A549 treated with CpdA at 1 μM for 4 hours (cell line): ENCODE measurements around the gene PGC. TPM values are rescaled to one million over a fixed set of nuclear protein-coding genes. Genes with fewer than 3 reads are reported as not detected.

Experiments used
- total RNA-seq: library from RNA; stranded (reverse); fragments of 200-300 nt; extraction: Qiagen RNA extraction; gene quantifications from 5 replicates; pipeline ENCODE4 v1.2.3, GENCODE V29; 2022; ENCODE audit warnings: low read depth

PGC gene
- total RNA-seq: not detected in 5 replicates

DNA sequence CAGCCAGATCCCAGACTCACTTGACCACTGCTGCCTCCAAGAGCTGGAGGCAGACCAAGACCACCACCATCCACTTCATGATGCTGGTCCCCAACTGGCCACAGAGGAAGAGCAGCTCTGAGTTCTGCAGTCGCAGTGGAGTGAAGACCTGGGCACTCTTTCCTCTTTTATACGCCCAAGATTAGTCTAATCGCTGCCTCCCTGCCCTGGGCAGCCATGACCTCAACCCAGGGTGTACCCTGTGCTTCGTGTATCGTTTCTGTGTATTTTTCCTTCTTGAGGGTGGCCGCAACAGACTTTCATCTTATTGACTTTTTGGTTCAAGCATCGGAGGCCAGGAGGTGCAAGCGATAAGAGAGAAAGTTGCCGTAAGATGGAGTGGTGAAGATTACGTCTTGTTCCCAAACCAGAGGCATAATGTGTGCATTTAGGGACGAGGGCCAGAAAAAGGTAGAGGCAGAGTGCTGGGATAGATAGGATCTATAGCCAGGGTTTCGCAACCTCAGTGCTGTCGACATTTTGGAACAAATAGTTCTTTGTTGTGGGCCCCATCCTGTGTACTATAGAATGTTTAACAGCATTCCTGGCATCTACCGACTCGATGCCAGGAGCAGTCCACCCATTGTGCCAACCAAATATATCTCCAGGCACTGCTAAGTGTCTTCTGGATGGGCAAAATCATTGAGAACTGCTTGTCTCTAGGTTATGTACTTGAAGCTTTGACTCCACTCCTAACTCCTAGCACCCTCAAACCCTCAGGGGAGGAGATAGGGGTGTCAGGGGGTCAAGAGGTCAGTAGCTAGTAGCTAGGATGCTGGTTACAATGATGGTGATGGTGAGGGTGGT, at the start of gene PGC:
Gene PGC (minus strand): TSS at position 142 of the 846 bp plus-strand sequence. CDS start 63 bp downstream, at position 79.

DNA sequence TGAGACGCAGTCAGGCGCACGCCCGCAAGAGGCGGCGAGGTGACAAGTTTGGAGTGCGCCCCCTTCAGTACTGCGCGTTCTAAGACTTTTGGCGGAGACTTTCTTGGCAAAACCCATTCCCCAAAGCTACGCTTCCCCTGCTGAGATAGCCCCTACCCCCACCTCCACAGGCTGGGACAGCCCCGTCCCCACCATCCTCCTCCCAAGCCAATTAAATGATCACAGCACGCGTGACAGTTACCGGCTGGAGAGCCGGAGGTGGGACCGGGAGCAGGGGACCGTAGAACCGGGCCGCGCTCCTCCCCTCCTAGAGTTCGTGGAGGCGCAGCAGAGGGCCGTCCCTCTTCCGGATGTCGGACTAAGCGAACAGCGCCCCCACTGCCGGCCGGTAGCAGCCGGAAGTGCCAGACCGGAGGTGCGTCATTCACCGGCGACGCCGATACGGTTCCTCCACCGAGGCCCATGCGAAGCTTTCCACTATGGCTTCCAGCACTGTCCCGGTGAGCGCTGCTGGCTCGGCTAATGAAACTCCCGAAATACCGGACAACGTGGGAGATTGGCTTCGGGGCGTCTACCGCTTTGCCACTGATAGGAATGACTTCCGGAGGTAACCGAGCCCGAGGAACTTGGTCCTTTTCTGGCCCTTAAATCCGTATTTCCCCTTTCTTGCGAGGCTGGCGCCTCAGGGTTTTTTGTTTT, 40.2 kb upstream of the PGC start, which contains the start of gene TOMM6:
Gene TOMM6 (plus strand): TSS at position 476 of the 699 bp plus-strand sequence. CDS start 4 bp downstream, at position 480.

DNA sequence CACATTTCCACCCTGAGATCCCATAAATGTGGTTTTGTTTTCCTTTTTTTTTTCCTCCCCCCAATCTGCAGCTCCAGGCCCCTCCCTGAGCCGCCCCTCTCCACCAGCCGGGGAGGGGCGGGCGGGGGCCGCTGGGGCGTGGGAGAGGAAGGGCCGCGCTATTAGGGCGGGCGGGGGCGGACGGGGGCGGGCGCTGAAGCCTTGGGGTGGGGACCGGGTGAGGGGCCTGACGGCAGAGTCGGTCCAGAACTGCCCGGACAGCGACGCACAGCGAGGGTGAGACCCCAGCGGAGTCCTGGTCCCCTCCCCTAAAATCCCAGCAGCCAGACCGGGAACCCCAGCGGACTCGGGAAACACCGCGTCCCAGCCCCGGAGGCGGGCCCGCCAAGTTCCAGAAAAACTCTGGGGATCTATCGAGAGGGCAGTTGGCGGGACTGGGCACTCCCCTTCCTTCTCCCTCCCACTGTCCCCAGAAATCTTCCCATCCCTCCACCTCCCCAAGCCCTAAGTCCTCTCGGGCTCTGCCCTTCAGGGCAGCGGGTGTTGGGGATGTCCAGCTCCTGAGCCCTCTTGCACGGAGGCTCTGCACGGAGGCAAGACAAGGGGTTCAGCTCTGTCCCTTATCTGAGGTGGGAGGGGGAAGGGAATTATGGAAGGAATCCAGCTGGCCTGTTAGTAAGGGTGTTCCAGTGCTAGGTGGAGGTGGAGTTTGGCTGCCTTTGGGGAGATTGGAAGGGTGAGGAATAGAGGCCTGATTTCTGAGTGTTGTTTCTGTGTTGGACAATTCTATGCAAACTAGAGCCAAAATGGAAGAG, 33.6 kb upstream of the PGC start, which contains the start of gene PRICKLE4:
Gene PRICKLE4 (plus strand): TSS at position 232 of the 815 bp plus-strand sequence. CDS start 2,692 bp downstream, outside the sequence.

DNA sequence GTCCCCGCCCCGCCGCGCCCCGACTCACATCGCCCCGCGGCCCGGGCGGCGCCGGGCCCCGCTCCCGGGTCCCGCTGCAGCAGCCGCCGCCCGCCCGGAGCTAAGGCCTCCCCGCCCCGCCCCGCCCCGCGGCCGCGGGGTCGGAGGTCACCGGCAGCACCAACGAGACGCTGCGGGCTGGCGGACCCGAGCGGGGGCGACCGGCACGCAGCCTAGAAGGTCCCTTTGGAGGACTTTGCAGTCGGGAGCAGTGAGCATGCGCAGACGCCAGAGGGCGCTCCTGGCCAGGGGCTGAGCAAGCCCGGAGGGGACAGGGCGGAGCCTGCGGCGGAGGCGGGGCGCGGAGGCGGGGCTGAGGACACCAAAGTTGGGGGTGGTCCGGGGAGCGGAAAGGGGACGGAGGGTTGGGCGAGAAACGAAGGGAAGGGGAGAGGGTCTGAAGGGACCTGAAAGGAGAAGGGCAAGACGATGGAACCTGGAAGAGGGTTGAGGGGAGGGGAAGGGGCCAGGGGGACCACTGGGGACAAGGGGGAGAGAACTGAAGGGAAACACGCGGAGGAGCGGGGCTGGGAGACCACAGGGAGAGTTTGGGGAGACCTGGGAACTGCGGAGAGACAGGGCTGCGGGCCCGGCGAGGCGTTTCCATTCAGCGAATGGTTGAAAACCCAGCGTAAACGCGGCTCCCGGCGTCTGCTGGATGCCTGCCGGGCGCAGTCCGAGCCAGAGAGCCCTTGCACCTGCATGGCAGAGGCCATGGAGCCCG, 32.8 kb upstream of the PGC start, which contains the start of gene FRS3:
Gene FRS3 (minus strand): TSS at position 113 of the 763 bp plus-strand sequence. CDS start 2,913 bp downstream, outside the sequence.

DNA sequence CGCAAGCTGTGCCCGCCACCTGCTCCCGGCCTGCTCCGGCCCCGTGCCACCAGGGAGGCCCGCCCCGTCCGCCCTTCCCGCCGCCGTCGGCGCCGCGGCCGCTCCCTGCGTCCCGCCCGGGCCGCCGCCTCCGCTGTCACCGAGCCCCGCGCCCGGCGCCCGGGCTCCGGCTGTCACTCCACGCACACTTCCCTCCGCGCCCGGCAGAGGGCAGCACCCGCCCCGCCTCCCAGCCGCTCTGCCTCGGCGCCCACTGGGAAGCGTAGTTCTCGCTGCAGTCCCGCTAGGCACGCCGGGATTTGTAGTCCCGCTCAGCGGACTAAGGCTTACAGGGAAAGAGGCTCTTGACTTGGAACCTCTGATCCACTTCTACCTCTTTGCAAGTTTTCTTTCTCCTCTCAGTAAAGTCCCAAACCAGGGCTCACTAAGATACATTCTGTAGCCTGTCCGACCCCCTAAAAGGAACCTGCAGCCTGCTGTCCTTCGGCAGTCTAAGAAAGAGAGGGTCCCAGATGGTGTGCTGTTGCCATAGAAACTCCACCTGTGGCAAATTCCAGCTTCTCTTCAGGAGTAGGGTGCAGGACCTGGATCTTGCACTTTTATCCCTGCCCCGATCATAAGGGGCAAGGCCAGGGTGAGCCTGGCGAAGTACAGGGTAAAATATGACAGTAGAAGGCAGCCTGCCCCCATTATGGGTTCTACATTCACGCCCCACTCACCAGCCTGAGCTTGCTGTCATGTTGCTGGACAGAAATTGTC, 11.6 kb downstream of the PGC start, which contains the start of gene TFEB:
Gene TFEB (minus strand): TSS at position 182 of the 759 bp plus-strand sequence. CDS start 44,395 bp downstream, outside the sequence.

Other genes with a start within 250 kb of the PGC start
- 16.9 to 25.7 TPM (median 21.8 TPM) in 5 replicates for gene FOXP4, start 201.0 kb downstream of the PGC start, total RNA-seq
- 0.24 to 1.3 TPM (median 0.80 TPM) in 5 replicates for gene MDFI, start 108.9 kb downstream of the PGC start, total RNA-seq
- gene TFEB, start 11.8 kb downstream of the PGC start, total RNA-seq: 4.6 to 7.3 TPM (median 5.8 TPM) in 5 replicates
- gene FRS3, start 32.5 kb upstream of the PGC start, total RNA-seq: 2.0 to 2.9 TPM (median 2.4 TPM) in 5 replicates
- gene PRICKLE4, start 33.4 kb upstream of the PGC start, total RNA-seq: 0.44 to 1.6 TPM (median 0.71 TPM) in 5 replicates
- 286 to 319 TPM (median 299 TPM) in 5 replicates for gene TOMM6, start 40.3 kb upstream of the PGC start, total RNA-seq
- 1.1 to 1.7 TPM (median 1.4 TPM) in 5 replicates for gene USP49, start 148.0 kb upstream of the PGC start, total RNA-seq
- gene MED20, start 173.7 kb upstream of the PGC start, total RNA-seq: 13.3 to 16.1 TPM (median 14.9 TPM) in 5 replicates
- gene BYSL, start 174.1 kb upstream of the PGC start, total RNA-seq: 36.5 to 51.2 TPM (median 43.4 TPM) in 5 replicates
- 121 to 200 TPM (median 182 TPM) in 5 replicates for gene CCND3, start 194.4 kb upstream of the PGC start, total RNA-seq